ENCODE data around the gene MEIS2.

Gene MEIS2

GRCh38 chr15:36931434-36931833 is 168.9 kb downstream of the MEIS2 start:
- DNase-seq (ENCODE audit: low read depth), result no peak
- no peak overlapping the region for H3K4me3 ChIP-seq (ENCODE audit: low read depth, low read length)
- TF ChIP-seq CTCF (IDR thresholded peaks at IDR 0.05; ENCODE audit: low read depth, low read length, missing control alignments), result no peak

- no peak overlapping the region for H3K4me3 ChIP-seq (ENCODE audit: low read depth, low read length)
- TF ChIP-seq CTCF (IDR thresholded peaks at IDR 0.05; ENCODE audit: low read depth, low read length, missing control alignments), result no peak
- no peak for DNase-seq (ENCODE audit: low read depth)
Observed at GRCh38 chr15:36926427-36926825, 173.9 kb downstream of the MEIS2 start.

- H3K4me3 ChIP-seq (ENCODE audit: low read depth, low read length), result no peak overlapping the region
- no peak for DNase-seq (ENCODE audit: low read depth)
- no peak for TF ChIP-seq CTCF (IDR thresholded peaks at IDR 0.05; ENCODE audit: low read depth, low read length, missing control alignments)
Observed at GRCh38 chr15:36925653-36926426, 174.5 kb downstream of the MEIS2 start.

- DNase-seq (ENCODE audit: low read depth), result no peak
- H3K4me3 ChIP-seq (ENCODE audit: low read depth, low read length), result no peak overlapping the region
- TF ChIP-seq CTCF (IDR thresholded peaks at IDR 0.05; ENCODE audit: low read depth, low read length, missing control alignments), result no peak
Observed at GRCh38 chr15:36925049-36925448, 175.3 kb downstream of the MEIS2 start.

GRCh38 chr15:36924034-36924433 is 176.3 kb downstream of the MEIS2 start:
- TF ChIP-seq CTCF (IDR thresholded peaks at IDR 0.05; ENCODE audit: low read depth, low read length, missing control alignments), result no peak
- no peak for DNase-seq (ENCODE audit: low read depth)
- H3K4me3 ChIP-seq (ENCODE audit: low read depth, low read length), result no peak overlapping the region

- H3K4me3 ChIP-seq (ENCODE audit: low read depth, low read length), result no peak overlapping the region
- no peak for DNase-seq (ENCODE audit: low read depth)
- TF ChIP-seq CTCF (IDR thresholded peaks at IDR 0.05; ENCODE audit: low read depth, low read length, missing control alignments), result no peak
Observed at GRCh38 chr15:36921484-36922091, 178.8 kb downstream of the MEIS2 start.
